GM23338 (cell line): Measurements from ENCODE around the gene ATP5MC2. TPM values are rescaled to one million over a fixed set of nuclear protein-coding genes. Genes with fewer than 3 reads are reported as not detected.

Experiments used
- ATAC-seq: fragments of 200-7000 bp; cut with Tn5 transposase; 3 replicates; pipeline ENCODE4 v1.9.1; 2020
- DNase-seq: peaks from one replicate; pipeline ENCODE4 v3.0.0-alpha.2; 2015; ENCODE audit warnings: low spot score
- H2AFZ ChIP-seq: fragments of 200-600 bp; sonication (generic); 2 replicates; pipeline ENCODE4 v1.8.0; 2016; ENCODE audit warnings: antibody characterized with exemption, mild to moderate bottlenecking, moderate library complexity
- H3F3A ChIP-seq: fragments of 200-600 bp; sonication (generic); replicated peaks from 2 replicates; pipeline ENCODE4 v1.8.0; 2017; ENCODE audit warnings: antibody characterized with exemption, mixed run types, low read depth
- H3K27ac ChIP-seq: fragments of 200-600 bp; sonication (generic); 2 replicates; pipeline ENCODE4 v1.6.1; 2016; ENCODE audit warnings: low read depth
- H3K27me3 ChIP-seq: fragments of 200-600 bp; sonication (generic); 2 replicates; pipeline ENCODE4 v1.8.0; 2016; ENCODE audit warnings: mild to moderate bottlenecking, mixed run types, moderate library complexity; ENCODE audit not compliant: insufficient read depth
- H3K36me3 ChIP-seq: fragments of 200-600 bp; sonication (generic); 2 replicates; pipeline ENCODE4 v1.8.0; 2016; ENCODE audit warnings: mild to moderate bottlenecking; ENCODE audit not compliant: insufficient read depth
- H3K4me1 ChIP-seq: fragments of 200-600 bp; sonication (generic); 2 replicates; pipeline ENCODE4 v1.8.0; 2016; ENCODE audit warnings: mild to moderate bottlenecking, moderate library complexity; ENCODE audit not compliant: insufficient read depth
- H3K4me2 ChIP-seq: fragments of 200-600 bp; sonication (generic); 2 replicates; pipeline ENCODE4 v1.7.1; 2017; ENCODE audit warnings: mixed run types
- H3K4me3 ChIP-seq: fragments of 200-600 bp; sonication (generic); 2 replicates; pipeline ENCODE4 v1.6.1; 2016; ENCODE audit warnings: mixed run types
- H3K79me2 ChIP-seq: fragments of 200-600 bp; sonication (generic); replicated peaks from 2 replicates; pipeline ENCODE4 v1.8.0; 2017; ENCODE audit warnings: mild to moderate bottlenecking; ENCODE audit not compliant: insufficient read depth
- H3K9me2 ChIP-seq: fragments of 200-600 bp; sonication (generic); 2 replicates; pipeline ENCODE4 v1.8.0; 2017; ENCODE audit not compliant: insufficient read depth
- H4K20me1 ChIP-seq: fragments of 200-600 bp; sonication (generic); replicated peaks from 2 replicates; pipeline ENCODE4 v1.8.0; 2017; ENCODE audit warnings: mild to moderate bottlenecking; ENCODE audit not compliant: insufficient read depth
- H3K27ac Mint-ChIP-seq: 2 replicates; pipeline ENCODE4 v1.8.0; 2020; ENCODE audit warnings: inconsistent platforms, mild to moderate bottlenecking, moderate library complexity, mixed read lengths
- H3K27me3 Mint-ChIP-seq: 3 replicates; pipeline ENCODE4 v1.8.0; 2022; ENCODE audit warnings: low read depth, mild to moderate bottlenecking, moderate library complexity, mixed read lengths, inconsistent platforms; ENCODE audit not compliant: insufficient read depth, poor library complexity
- H3K36me3 Mint-ChIP-seq: 3 replicates; pipeline ENCODE4 v1.8.0; 2021; ENCODE audit warnings: low read depth, mild to moderate bottlenecking, inconsistent platforms, moderate library complexity, mixed read lengths
- H3K4me1 Mint-ChIP-seq: 3 replicates; pipeline ENCODE4 v1.8.0; 2020; ENCODE audit warnings: mild to moderate bottlenecking, inconsistent platforms, mixed read lengths
- H3K4me3 Mint-ChIP-seq: 3 replicates; pipeline ENCODE4 v1.8.0; 2021; ENCODE audit warnings: moderate library complexity, mild to moderate bottlenecking, inconsistent platforms, mixed read lengths
- H3K9me3 Mint-ChIP-seq: 3 replicates; pipeline ENCODE4 v1.8.0; 2020; ENCODE audit warnings: moderate library complexity, mild to moderate bottlenecking, inconsistent platforms, mixed read lengths
- CTCF ChIP-seq, 2 experiments: fragments of 200-600 bp in 1 of 2; sonication (generic) in 1 of 2; conservative IDR thresholded peaks; 2 replicates each; pipeline versions ENCODE4 v1.5.1 to v1.6.1; 2016 to 2017; ENCODE audit warnings: antibody characterized with exemption in 2 of 2, low read depth in 2 of 2, mild to moderate bottlenecking in 2 of 2, moderate library complexity in 1 of 2
- ETS1 ChIP-seq: IDR thresholded peaks from 2 replicates; pipeline ENCODE4 v1.6.1; 2016; ENCODE audit warnings: antibody characterized with exemption
- EZH2 ChIP-seq: fragments of 200-600 bp; sonication (generic); IDR thresholded peaks from one replicate; pipeline ENCODE4 v1.8.0; 2017; ENCODE audit warnings: antibody characterized with exemption, mild to moderate bottlenecking, low read depth; ENCODE audit not compliant: unreplicated experiment
- EZH2phosphoT487 ChIP-seq: fragments of 200-600 bp; sonication (generic); IDR thresholded peaks from one replicate; pipeline ENCODE4 v1.8.1; 2018; ENCODE audit warnings: antibody characterized with exemption; ENCODE audit not compliant: unreplicated experiment
- POLR2AphosphoS5 ChIP-seq: IDR thresholded peaks from 2 replicates; pipeline ENCODE4 v1.6.1; 2016; ENCODE audit warnings: antibody characterized with exemption, low read depth
- STAT1 ChIP-seq: IDR thresholded peaks from one replicate; pipeline ENCODE4 v1.6.1; 2016; ENCODE audit warnings: antibody characterized with exemption; ENCODE audit not compliant: unreplicated experiment
- ZNF114 ChIP-seq: fragments of 250-450 bp; sonication (Bioruptor Pico); IDR thresholded peaks from 2 replicates; pipeline ENCODE4 v1.5.0; 2020; ENCODE audit warnings: mild to moderate bottlenecking, moderate library complexity
- ZNF331 ChIP-seq: fragments of 250-450 bp; sonication (Bioruptor Pico); IDR thresholded peaks from 2 replicates; pipeline ENCODE4 v1.5.0; 2020; ENCODE audit warnings: low read depth, mild to moderate bottlenecking, moderate library complexity
- ZNF462 ChIP-seq: fragments of 250-450 bp; sonication (Bioruptor Pico); IDR thresholded peaks from 2 replicates; pipeline ENCODE4 v1.5.0; 2020; ENCODE audit warnings: mild to moderate bottlenecking, moderate library complexity
- polyA plus RNA-seq: library from polyadenylated mRNA; unstranded; fragments of >200 nt; fragmentation: Nextera tagmentation; extraction: Ambion mirVana; gene quantifications from 2 replicates; pipeline ENCODE4 v1.2.1, GENCODE V29; 2016
- total RNA-seq: library from RNA; depleted of rRNA; stranded (reverse); fragments of >200 nt; shearing (Covaris generic); gene quantifications from 2 replicates; pipeline ENCODE4 v1.2.3, GENCODE V29; 2014

Gene ATP5MC2
- total and polyA plus RNA-seq, 2 experiments from 2014 or later, result 362 to 821 TPM

GRCh38 chr12:53677800-53678148 is 1.9 kb upstream of the ATP5MC2 start (continued):
- no peak for TF ChIP-seq ZNF462 (CRISPR knock-in tag)
- TF ChIP-seq EZH2phosphoT487, result no peak
- TF ChIP-seq ZNF114 (CRISPR knock-in tag), result no peak
- TF ChIP-seq EZH2, result no peak
- TF ChIP-seq POLR2AphosphoS5, result no peak
- TF ChIP-seq CTCF (conservative IDR thresholded peaks at IDR 0.05; ENCODE audit: low read depth in 2 of 2), result no peak

GRCh38 chr12:53677016-53677799 is 1.3 kb upstream of the ATP5MC2 start:
- peaks cover 12% of the 10 kb centered on the region for H3K27me3 Mint-ChIP-seq
- H2AFZ ChIP-seq, result peak overlapping the region; percentile 83
- DNase-seq, result peak; percentile 74
- TF ChIP-seq STAT1 (no peak), ETS1 (0 out of 2 replicates have a peak, but pooled peaks have one; percentile 1), EZH2phosphoT487 (no peak), POLR2AphosphoS5 (peak; percentile 25; the same call in 1 of the 2 replicates), ZNF331 (CRISPR knock-in tag) (no peak)

More at GRCh38 chr12:53677016-53677799, 1.3 kb upstream of the ATP5MC2 start:
- Mint-ChIP-seq H3K4me3 (peak overlapping the region; percentile 92), H3K9me3 (no peaks in the 10 kb centered on the region), H3K27ac (peak overlapping the region; percentile 98), H3K36me3 (peaks cover 29% of the 10 kb centered on the region), H3K4me1 (peaks cover 29% of the 10 kb centered on the region)
- Histone ChIP-seq H3K27me3 (no peaks in the 10 kb centered on the region), H3K79me2 (peaks cover 34% of the 10 kb centered on the region), H3K4me1 (peaks cover 31% of the 10 kb centered on the region), H3K9me2 (no peaks in the 10 kb centered on the region), H3K36me3 (peaks cover 19% of the 10 kb centered on the region), H4K20me1 (0 out of 2 replicates have a peak, but pooled peaks cover 6% of the 10 kb centered on the region), H3K27ac (peak overlapping the region; percentile 96), H3K4me2 (peak overlapping the region; percentile 89), H3K4me3 (peak overlapping the region; percentile 61), H3F3A (peaks cover 17% of the 10 kb centered on the region; the same call in 1 of the 2 replicates)
- ATAC-seq, result peak; percentile 5
